Gastrocnemius medialis (tissue), 4 donors: ENCODE results near the gene PAX5.

Source experiments
- CTCF ChIP-seq, 5 experiments: fragments of 450-650 bp in 3 of 5; fragments of 200-600 bp in 2 of 5; sonication (generic) in 2 of 5; IDR thresholded peaks in 4 of 5; conservative IDR thresholded peaks in 1 of 5; 1 replicate in 4 of 5; 2 replicates in 1 of 5; pipeline ENCODE4 v1.5.1; 2016 to 2019; ENCODE audit warnings: antibody characterized with exemption in 5 of 5, mild to moderate bottlenecking in 3 of 5, moderate library complexity in 3 of 5
- POLR2A ChIP-seq, 2 donors: fragments of 450-650 bp; IDR thresholded peaks; one replicate each; pipeline ENCODE4 v1.6.1; 2017; ENCODE audit warnings: antibody characterized with exemption in 2 of 2, mild to moderate bottlenecking in 2 of 2, moderate library complexity in 2 of 2

- TF ChIP-seq CTCF (IDR thresholded peaks at IDR 0.05 in 4 of 5, conservative IDR thresholded peaks at IDR 0.05 in 1 of 5) = no peak
- TF ChIP-seq POLR2A (IDR thresholded peaks at IDR 0.05) = no peak
Observed at GRCh38 chr9:36820392-36820861, 213.6 kb downstream of the PAX5 start.
